GM18858 (cell line): ENCODE results near the gene TTC13.
A peak's percentile ranks its signal among the peaks of the same experiment; 100 is the strongest.
"Not testable (repeated sequence)": the region's sequence is repeated elsewhere in the genome, so short reads cannot be mapped to it uniquely, and the experiment has no call there.

Experiments
- ATAC-seq: cut with Tn5 transposase; IDR thresholded peaks from one replicate; pipeline ENCODE4 v1.9.1; 2021; ENCODE audit not compliant: unreplicated experiment

TTC13 gene

DNA sequence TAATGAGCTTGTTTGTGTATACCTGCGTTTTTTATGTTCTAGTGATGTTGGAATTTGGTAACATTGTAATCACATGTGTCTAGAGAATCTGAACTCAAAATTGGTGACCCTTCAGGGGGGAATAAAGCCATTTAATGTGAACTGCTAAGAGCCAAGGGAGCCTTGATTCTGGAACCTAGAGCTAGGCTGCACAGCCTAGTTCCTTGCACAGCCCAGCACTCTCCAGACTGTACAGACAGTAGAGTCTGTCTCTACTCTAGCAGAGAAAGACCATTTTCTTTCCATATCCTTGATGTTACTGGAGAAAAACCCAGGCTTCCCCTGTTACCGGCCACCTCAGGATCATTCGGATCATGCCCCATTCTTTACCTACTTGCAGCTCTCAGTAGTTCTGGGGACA, 8.8 kb upstream of the TTC13 start:
- no peak for ATAC-seq

DNA sequence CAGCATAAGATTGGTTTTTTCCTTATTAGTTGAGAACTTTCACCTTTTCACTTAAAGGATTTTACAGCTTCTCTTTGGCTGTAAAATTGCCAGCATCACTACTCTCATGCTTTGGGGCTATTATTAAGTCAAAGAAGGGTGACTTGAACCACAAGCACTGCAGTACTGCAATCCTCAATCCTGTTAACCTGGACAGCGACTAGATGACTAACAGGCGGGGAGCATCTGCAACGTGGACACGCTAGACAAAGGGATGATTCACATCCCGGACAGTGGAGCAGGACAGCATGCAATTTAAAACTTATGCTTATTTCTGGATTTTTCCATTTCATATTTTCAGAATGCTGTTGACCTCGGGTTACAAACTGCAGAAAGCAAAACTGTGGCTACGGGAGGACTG, 8.3 kb upstream of the TTC13 start:
- no peak for ATAC-seq

DNA sequence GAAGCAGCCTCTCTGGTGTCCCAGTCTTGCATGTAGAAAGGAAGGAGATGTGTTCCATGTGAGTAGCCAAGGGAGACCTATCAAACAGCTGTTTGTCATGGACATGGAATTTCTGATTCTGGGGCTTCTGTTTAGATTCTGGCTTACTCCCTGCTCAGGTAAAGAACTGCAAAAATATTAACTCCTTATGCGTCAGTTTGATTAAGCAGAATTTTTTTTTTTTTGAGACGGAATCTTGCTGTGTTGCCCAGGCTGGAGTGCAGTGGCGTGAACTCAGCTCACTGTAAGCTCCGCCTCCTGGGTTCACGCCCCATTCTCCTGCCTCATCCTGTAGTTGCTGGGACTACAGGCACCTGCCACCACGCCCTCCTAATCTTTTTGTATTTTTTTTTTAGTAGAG, 7.0 kb upstream of the TTC13 start:
- ATAC-seq: no peak

DNA sequence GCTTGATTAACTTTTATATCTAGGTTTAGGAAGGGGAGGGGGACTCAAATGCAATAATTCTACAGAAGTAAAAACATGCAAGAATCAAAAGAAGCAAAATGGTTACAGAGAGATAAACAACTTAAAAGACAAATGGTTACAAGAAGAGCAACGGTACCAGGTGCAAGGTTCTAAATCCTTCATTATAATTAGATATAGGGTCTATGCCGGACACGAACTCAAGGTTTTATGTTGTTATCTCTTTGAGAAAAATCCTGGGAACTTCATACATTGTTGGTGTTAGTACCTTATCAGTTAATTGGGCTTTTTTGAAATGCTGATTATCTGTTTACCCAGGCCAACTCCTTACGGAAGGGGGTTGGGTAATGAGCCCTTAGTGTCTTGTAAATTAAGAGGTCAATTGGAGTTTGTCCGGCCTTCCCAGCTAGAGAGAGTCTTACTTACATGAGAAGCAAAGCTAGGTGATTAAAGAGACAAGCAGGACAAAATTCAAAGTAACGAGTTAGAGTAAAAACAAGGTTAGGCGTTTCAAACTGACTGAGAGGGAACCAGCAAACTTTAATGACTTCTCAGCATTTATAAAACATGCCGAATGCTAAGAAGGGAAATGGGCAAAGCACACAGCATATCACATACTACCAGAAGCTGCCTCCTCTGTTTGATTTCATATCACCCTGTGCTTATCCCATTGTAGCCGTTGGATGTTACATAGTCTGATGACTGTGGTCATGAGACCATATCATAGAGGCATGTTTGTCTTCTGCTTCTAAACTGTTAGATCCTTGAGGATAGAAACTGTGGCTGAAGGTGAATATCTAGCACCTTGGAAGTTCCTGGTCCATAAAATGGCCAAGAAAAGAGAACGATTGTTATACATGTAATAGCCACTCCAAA, 6.2 kb upstream of the TTC13 start:
- not testable (repeated sequence) for ATAC-seq

DNA sequence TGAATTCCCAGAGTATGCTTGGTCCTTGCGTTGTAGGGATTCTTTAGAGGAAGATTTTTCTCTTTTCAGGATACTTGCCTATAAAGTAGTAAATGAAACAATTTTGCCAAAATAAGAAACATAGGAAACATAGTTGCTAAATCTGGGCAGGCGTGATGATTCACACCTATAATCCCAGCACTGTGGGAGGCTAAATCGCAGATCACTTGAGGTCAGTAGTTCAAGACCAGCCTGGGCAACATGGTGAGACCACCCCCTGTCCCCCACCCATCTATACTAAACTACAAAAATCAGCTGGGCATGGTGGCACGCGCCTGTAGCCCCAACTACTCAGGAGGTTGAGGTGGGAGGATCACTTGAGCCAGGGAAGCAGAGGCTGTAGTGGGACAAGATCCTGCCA, 5.2 kb upstream of the TTC13 start:
- ATAC-seq: no peak

DNA sequence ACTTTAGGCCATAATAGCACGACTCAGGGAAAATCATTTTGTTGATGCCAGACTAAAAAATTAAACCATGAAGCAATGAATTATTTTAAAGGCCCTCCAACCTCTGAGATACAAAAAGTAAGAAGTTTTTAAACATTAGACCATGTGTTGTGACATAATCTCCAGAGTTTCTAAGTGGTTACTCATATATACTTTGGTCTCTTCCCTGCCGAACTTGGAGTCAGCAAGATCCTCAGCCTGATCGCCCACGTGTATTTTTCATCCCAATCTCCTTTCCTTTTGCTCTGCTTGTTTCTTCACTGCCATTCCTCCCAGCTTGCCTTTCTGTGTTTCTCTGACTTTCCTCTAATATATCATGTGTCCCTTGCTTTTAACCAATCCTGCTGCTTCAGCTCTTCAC, 4.0 kb upstream of the TTC13 start:
- ATAC-seq: no peak

DNA sequence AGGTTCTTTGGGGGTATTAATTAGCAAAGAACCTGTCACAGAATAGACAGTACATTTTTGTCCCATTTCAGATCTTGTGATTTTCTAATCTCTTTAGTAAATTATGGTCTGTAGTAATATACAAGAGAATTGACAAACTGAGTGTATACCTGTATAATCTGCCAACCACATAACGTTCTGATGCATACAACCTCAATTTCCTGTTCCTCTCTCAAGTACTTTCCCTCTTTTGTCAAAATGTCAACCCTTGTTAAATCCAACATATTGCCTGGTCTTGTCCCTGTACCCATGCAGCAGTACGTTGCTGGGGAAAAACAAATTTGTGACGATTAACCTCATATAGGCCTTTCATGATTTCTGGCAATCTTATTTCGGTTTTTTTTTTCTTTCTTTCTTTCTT, 1.3 kb upstream of the TTC13 start:
- no peak for ATAC-seq

DNA sequence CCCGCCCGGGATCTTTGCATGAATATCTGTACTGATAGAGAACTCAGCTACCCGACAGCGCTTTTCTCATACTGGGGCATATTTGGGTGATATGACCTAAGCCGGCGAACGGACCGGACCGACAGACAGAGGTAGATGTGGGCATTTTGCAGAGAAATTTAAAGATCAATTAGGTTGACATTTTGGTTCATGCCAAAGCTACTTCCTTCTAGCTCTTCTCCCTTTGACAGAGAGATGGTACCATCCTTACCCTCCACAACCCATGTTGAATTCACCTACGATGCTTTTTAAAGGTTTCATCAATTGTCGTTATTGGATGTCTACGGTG, 692 bp upstream of the TTC13 start:
- no peak for ATAC-seq

DNA sequence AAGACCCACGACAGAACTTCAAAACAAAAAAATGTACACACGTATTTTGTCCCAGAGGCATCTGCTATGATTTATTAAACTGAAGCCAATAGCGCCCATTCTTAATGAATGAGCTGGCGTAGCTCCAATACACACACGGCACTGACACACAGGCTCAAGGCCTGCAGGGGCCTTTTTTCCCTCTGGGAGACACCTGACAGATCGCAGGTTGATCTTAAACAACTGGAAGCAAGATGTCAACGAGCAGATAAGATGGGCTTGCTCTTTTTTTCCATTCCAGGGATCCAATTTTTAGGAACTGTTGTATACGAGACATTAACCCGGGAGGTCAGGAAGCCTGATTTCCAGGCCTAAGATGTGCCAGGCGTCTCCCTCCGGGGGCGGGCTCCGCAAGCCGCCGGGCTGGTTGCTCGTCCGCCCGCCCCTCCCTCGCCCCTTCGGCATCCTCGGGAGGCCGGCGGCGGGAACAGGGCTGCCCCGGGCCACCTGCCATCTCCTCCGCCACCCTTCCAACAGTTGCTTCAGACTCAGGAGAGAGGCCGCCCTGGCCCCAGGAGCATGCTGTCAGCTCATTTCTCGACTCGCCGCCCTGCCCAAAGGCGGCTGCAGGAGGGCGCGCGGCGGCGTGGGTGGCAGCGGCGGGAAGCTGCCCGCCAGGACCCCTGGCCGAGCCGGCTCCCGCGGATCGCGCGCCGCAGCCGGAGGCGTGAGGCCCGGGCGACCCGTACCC, 735 bp downstream of the TTC13 start:
- ATAC-seq: no peak

DNA sequence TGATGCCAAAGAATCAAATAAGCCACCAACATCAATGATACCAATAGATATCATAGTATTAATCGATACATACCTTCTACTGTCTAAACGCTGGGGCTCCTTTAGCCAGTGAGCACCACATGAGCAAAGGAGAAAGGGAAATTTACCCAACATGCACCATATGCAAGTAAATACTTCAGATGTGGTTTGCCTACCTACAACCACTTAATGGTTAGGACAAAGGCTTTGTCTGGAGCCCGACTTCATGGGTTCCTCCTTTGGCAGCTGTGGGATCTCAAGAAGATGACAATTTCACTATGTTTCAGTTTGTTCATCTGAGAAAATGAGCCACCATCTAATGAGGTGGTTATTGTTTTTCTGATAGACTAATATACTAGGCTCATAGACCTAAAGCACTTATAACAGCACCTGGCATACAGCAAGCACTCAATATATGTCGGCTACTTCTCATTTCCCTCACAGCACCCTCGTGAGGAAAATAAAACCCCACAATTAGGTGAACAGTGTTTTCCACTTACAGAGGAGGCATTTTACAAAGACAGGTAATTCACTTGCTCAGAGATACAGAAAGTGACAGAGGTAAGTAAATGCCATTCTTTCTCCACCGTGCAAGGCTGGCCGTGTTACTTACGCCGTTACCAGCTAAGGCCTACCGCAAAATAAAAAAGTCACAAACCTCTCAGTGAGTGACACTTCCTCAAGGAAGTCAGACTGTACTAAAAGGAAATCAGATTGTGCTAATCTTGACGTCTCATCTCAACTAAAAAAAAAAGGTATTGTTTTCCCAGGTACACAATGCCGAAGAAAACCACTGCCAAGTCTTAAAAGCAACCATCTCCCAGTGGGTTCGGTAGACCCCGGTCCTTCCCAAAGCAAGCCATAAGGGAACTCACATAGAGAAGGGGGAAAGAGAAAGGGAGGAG, 1.6 kb downstream of the TTC13 start:
- ATAC-seq: no peak

DNA sequence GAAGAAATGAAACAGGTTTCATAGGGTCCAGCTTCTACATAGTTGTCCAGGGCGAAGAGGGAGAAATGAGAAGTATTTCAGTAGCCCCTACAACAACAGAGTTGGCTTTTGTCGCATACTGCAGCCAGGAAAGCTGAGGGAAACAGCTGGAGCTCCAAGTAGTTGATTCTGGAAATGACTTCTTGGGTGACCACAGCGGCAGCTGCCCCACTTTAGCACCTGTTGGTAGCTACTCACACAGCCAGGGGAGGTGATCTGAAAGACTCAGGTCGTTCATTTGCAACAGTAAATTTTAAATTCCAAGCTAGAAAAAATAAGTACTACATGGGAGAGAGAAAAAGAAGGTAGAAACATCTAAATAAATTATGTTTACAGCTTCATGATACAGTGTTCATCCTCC, 2.3 kb downstream of the TTC13 start:
- ATAC-seq: no peak

DNA sequence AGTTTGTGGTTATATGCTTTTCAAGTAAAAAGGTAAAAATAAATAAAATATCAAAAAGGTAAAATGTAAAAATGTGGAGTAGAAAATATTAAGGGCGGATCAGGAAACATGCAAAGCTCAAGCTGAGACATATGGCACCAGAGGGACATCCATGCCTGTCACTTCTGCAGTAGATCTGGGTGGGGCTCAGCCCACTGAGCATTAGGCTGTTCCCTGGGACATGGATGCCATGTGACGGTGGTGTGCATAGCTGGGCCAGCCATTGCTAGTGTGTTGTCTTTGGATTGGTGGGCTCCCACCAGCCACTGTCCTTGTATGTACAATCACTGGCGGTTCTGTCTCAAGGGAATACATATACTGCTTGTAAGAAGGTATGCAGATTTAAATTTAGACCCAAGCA, 3.0 kb downstream of the TTC13 start:
- ATAC-seq: no peak

DNA sequence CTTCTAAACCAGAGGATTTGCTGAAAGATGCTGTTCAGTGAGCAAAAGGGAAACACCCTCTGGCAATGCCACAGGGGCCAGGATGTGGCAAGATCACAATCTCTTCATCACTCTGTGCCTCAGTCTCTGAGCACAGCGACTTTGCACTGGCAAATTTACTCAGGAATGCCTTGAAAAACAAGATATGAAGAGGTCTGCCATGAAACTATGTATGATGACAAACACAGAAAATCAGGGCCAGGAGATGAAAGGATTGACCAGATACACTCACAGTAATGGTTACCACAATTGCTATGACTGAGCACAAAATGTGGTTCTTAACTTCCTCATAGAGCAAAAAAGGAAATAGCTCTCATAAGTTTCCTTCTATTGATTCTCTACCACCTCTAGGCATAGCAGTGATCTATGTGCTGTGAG, 5.8 kb downstream of the TTC13 start:
- peak; percentile 81 for ATAC-seq

DNA sequence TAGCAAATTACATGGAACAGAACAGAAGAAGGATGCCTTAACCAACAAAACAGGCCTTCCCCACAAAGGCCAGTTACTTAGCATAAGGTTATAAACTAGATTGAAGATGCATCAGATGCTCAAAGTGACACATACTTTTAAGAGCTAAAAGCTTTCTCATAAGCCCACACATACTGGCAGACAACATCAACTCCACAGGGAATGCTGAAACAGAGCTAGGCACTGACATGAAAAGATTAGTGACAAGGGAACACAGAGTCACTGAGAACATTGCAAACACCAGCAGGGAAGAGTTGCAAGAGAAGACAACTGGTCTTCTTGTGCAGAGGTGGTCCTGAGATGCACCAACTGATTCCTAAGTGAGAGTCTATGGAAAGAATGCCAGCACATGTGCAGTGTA, 6.9 kb downstream of the TTC13 start:
- ATAC-seq: no peak

DNA sequence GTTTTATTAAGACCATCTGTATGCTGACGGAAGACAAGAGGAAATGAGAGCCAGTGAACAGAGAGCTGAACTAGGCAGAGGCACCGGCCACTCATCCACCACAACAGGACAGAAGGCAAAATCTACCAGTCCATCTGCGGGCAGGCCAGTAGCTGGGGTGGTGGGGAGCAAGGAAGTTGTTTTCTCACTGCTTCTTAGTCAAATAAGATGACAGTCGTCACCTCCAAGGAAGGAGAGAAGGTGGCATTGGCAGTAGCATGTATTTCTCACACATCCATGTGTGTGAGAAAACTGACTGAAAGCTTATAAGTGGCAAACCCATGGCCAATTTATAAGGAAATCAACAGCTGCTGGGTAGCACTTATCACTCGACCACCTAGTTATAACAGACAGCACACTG, 8.2 kb downstream of the TTC13 start:
- no peak for ATAC-seq

DNA sequence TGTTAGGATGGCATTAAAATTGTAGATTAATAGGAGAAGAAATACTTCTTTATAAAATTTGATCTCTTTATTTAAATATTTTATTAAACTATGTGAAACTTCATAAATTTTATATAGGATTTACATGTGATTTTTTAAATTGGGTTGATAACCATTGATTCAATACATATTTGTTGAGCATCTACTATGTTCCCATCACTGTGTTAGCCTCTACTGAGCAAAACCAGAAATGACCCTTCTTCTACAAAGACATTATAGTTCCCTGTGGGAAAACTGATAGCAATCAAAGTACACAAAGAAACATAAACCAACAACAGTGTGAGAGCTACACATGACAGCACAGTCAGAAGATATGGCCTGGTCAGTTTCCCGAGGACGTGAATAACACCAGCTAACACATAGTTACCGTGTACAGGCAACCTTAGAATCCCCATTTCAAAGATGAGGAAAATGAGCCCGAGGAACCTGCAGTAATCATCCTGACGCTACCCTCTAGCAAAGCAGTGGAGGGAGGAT, 12.2 kb downstream of the TTC13 start:
- no peak for ATAC-seq

DNA sequence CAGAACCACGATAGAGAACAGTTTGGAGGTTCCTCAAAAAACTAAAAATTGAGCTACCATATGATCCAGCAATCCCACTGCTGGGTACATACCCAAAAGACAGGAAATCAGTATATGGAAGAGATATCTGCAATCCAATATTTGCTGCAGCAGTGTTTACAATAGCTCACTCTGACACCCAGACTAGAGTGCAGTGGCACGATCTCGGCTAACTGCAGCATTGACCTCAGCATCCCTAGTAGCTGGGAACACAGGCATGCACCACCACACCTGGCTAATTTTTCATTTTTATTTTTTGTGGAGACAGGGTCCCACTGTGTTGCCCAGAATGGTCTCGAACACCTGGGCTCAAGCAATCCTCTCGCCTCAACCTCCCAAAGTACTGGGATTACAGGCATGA, 13.1 kb downstream of the TTC13 start:
- ATAC-seq: no peak

DNA sequence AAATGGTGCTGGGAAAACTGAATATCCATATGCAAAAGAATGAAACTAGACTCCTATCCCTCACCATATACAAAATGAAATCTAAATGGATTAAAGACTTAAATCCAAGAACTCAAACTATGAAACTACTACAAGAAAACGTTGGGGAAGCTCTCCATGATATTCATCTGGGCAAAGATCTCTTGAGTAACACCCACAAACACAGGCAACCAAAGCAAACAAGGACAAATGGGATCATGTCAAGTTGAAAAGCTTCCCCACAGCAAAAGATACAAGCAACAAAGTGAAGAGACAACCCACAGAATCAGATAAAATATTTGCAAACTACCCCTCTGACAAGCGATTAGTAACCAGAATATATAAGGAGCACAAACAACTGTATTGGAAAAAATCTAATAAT, 13.8 kb downstream of the TTC13 start:
- ATAC-seq: no peak

DNA sequence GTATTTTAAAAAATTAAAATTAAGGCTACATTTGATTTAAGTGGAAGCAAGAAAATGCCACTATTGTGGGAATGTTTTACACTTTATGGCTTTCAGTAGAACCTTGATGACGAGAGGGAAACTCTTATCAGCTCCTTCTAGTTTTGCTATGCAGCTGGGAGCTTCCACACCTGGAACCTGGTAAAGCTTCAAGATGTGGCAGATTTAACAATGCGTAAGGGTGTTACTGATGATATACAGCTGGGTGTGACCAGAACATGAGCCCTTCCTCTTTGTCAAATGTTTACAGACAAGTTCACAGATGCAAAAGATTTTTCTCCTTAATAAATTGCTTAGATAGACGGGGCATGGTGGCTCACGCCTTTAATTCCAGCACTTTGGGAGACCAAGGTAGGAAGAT, 20.3 kb downstream of the TTC13 start:
- ATAC-seq: no peak

DNA sequence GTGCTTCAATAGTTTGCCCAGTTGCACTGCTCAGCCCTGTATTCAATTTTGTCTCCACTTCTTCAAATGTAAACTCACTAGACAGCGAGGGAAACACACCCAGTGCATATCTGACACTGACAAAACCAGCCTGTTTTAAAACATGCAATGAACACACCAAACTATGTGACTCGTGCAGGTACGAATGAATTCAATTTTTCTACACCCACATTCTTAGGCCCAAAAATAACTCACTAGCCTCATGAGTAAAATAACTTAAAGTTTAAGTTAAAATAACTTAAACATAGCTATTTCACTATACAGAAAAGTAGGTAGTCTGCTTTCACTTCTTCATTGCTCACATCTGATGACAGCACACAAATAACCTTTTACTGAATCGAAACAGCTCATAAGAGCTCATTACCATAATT, 21.1 kb downstream of the TTC13 start:
- ATAC-seq: peak; percentile 88

DNA sequence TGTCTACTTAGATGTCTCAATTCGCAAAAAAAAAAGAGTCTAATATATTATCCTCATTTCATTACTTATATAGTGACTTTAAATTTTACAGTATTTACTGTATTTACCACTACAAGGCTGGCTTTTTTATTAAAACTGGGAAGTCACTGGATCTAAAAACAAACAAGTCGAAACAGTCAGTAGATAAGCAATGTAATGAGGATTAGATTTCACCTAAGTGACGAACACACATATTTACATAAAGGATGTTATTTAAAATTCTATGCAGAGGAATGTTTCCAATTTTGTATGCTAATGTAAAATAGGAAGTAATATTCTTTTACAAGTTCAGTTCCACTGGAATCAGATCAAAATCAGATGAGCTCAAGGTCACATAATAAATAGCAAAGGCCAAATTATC, 28.3 kb downstream of the TTC13 start:
- ATAC-seq: no peak
